ENCODE results near the gene CBX8. TPM values are rescaled to one million over a fixed set of nuclear protein-coding genes. Genes with fewer than 3 reads are reported as not detected.

CBX8 gene
- total and polyA plus RNA-seq, 2 donors (not counting 3 experiments of a cell fraction or from before 2014, with no cell fraction given), result 0.69 to 3.1 TPM

GRCh38 chr17:79798299-79799173 lies 1.7 kb upstream of the CBX8 start:
- no peak overlapping the region for H3K4me2 ChIP-seq (ENCODE audit: insufficient read depth, low read length)
- H3K4me1 ChIP-seq (ENCODE audit: control insufficient read depth, extremely low read depth, insufficient read depth, low read length), result peaks cover 13% of the 10 kb centered on the region
- no peak for TF ChIP-seq POLR2A (IDR thresholded peaks at IDR 0.05; ENCODE audit: low read depth, low read length)
- peak; percentile 97 for TF ChIP-seq EZH2 (IDR thresholded peaks at IDR 0.05; ENCODE audit: borderline replicate concordance, low read depth, low read length, severe bottlenecking)
- TF ChIP-seq MYC (IDR thresholded peaks at IDR 0.05; ENCODE audit: low read depth, low read length), result no peak
- no peak for TF ChIP-seq CTCF (IDR thresholded peaks at IDR 0.05; ENCODE audit: extremely low read depth in 1 of 2, insufficient read depth in 1 of 2, low read depth in 1 of 2, low read length in 2 of 2)
- no peak for TF ChIP-seq MAX (IDR thresholded peaks at IDR 0.05; ENCODE audit: insufficient read depth, insufficient read length)
- TF ChIP-seq FOS (IDR thresholded peaks at IDR 0.05; ENCODE audit: borderline replicate concordance, insufficient read depth, low read length), result no peak
- peak; percentile 59 for FAIRE-seq
- H3K27me3 ChIP-seq (ENCODE audit: control insufficient read depth in 2 of 2, insufficient read depth in 2 of 2, low read length in 2 of 2), result peaks cover 49 to 61% of the 10 kb centered on the region in 2 experiments
- no TSS peak for BruUV-seq (replicated peaks)
- H3K27ac ChIP-seq (ENCODE audit: insufficient read depth, low read depth, low read length), result no peak overlapping the region
- dilution Hi-C loops (cut with MboI; ENCODE audit: extremely low pct_ligation_motif_present, low sequenced_read_pairs), result no loop called here
- H3K9ac ChIP-seq (replicated peaks; ENCODE audit: extremely low read depth, insufficient read depth, low read length), result no peak overlapping the region
- POLR2A ChIA-PET, result no interaction called here
- no peak for DNase-seq (ENCODE audit: low read depth, low spot score)
- H3K9me3 ChIP-seq (replicated peaks; ENCODE audit: control insufficient read depth, insufficient read depth, low read length), result no peaks in the 10 kb centered on the region
- H3K36me3 ChIP-seq (ENCODE audit: control insufficient read depth in 2 of 2, extremely low read depth in 1 of 2, insufficient read depth in 2 of 2, low read length in 2 of 2), result no peaks in the 10 kb centered on the region
- no peaks in the 10 kb centered on the region for H4K20me1 ChIP-seq (replicated peaks; ENCODE audit: control insufficient read depth, extremely low read depth, insufficient read depth, low read length)
- H3K4me3 ChIP-seq (replicated peaks in 1 of 3; ENCODE audit: insufficient read depth in 1 of 3, low read depth in 1 of 3, low read length in 3 of 3), result no peak overlapping the region
- H2AFZ ChIP-seq (ENCODE audit: low read depth, low read length), result no peak overlapping the region
- intact Hi-C loops (cut with micrococcal nuclease), result no loop called here
- CTCF ChIA-PET, result interaction anchor here (1.5 to 3.2 kb wide), 3 partner anchors 9 to 52 kb away, joined by 5 to 20 read pairs (median 17); no protein-coding TSS in a partner anchor
- H3K79me2 ChIP-seq (ENCODE audit: control insufficient read depth, insufficient read depth, low read length), result no peaks in the 10 kb centered on the region
- H3K9me1 ChIP-seq (replicated peaks; ENCODE audit: control insufficient read depth, extremely low read depth, insufficient read depth, low read length), result no peaks in the 10 kb centered on the region
